HG03175 (cell line): ENCODE results near the gene ZNF346.

Source experiments
- ATAC-seq: cut with Tn5 transposase; IDR thresholded peaks from one replicate; pipeline ENCODE4 v1.9.1; 2021; ENCODE audit warnings: mild to moderate bottlenecking, moderate library complexity; ENCODE audit not compliant: unreplicated experiment

The ZNF346 gene

DNA sequence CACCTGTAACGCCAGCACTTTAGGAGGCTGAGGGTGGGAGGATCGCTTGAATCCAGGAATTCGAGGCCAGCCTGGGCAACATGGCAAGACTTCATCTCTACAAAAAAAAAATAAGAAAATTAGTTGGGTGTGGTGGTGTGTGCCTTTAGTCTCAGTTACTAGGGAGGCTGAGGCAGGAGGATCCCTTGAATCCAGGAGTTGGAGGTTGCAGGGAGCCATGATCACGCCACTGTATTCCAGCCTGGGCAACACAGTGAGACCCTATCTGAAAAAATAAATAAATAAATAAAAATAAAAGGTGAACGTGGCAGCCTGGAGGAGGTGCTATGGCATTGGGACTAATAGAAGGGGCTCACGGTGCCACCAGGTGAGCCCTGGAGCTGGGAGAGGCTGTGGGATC, 71.3 kb downstream of the ZNF346 start:
- ATAC-seq = no peak

DNA sequence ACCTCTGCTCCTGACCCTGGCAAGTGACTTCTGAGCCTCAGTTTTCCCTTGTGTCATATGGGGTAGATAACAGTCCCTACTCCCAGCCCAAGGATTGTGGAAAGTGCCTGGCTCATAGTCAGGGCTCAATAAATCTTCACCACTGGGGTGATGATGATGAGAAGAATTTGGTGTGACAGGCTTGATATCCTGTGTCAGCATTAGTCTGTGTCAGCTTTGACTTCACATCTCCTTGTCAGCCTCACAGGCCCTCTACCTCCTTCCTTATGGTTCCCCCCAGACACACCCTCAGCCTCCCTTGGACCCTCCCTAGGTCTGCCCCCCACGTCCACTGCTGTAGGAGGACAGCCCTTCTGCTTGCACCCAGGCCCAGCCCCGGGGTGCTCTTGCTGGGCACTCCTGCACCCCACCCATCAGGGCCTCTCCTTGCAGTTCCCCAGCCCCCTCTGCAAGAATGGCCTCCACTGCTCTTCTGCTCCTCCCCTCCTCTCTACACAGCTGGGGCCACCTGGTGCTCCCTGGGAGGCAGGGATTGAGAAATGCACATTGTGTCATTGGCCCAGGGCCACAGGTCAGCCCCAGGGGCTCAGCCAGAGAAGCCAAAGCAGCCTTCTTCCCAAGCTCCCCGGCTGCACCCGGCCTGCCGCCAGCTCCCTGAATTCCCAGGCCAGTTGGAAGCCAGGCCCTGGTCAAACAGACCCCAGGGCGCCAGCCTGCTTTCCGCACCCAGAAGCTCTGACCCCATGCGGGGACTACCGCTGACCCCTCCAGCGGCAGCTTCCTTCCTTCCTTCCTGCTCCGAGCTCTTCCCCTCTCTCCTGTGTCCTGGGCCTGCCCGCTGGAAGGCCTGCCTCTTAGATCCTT, 72.0 kb downstream of the ZNF346 start:
- ATAC-seq = no peak

DNA sequence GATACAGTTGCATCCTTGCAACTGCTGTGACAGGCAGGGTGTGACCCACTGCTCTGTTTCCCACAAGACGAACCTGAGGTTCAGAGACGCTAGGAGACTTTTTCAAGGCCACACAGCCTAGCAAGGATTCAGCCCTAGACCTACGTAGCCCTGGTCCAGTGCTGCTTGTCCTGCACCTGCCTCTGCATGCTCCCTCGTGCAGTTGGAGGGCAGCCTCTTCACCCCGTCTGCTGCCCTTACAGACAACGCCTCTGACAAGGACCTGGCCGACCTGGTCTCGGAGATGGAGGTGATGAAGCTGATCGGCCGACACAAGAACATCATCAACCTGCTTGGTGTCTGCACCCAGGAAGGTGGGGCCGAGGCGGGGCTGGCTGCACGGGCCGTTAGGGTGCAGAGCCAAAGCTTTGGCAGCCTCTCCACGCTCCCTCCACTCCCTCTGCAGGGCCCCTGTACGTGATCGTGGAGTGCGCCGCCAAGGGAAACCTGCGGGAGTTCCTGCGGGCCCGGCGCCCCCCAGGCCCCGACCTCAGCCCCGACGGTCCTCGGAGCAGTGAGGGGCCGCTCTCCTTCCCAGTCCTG, 72.7 kb downstream of the ZNF346 start:
- ATAC-seq = no peak

DNA sequence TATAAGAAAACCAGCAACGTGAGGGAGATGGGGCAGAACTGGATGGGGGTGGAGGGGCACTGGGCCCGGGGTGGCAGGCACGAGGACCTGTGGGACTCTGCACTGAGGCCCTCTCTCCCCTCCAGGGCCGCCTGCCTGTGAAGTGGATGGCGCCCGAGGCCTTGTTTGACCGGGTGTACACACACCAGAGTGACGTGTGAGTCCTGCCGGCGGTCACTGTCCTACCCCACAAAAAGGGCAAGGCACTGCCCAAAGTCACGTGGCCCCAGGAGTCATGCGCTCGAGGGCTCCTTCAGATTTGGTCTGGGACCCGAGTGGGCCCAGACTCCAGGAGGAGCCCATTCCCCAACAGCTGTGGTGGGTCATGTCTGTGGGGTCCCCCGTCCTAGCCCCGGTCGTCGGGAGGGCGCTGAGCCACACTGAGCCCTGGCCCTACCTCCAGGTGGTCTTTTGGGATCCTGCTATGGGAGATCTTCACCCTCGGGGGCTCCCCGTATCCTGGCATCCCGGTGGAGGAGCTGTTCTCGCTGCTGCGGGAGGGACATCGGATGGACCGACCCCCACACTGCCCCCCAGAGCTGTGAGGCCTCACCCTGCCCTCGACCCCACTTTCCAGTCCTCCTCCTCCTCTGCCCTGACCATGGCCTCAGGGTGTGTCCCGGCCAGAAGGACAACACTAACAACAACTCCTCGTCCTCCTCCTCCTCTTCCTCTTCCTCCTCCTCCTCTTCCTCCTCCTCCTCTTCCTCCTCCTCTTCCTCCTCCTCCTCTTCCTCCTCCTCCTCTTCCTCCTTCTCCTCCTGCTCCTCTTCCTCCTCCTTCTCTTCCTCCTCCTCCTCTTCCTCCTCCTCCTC, 73.9 kb downstream of the ZNF346 start:
- ATAC-seq = no peak

DNA sequence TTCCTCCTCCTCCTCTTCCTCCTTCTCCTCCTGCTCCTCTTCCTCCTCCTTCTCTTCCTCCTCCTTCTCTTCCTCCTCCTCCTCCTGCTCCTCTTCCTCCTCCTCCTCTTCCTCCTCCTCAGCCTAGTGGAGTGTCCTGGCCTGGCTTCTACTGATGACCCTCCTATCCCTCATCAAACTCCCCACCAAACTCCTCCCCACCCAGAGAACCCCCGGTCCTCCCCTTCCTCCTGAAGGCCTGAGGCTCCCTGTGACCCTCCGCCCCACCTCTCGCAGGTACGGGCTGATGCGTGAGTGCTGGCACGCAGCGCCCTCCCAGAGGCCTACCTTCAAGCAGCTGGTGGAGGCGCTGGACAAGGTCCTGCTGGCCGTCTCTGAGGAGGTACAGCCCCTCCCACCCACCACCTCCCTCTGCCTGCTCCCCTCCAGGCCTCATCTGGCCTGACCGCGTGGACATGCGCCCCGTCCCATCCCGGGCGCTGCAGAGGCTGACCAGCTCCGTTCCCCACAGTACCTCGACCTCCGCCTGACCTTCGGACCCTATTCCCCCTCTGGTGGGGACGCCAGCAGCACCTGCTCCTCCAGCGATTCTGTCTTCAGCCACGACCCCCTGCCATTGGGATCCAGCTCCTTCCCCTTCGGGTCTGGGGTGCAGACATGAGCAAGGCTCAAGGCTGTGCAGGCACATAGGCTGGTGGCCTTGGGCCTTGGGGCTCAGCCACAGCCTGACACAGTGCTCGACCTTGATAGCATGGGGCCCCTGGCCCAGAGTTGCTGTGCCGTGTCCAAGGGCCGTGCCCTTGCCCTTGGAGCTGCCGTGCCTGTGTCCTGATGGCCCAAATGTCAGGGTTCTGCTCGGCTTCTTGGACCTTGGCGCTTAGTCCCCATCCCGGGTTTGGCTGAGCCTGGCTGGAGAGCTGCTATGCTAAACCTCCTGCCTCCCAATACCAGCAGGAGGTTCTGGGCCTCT, 74.8 kb downstream of the ZNF346 start:
- ATAC-seq = no peak

DNA sequence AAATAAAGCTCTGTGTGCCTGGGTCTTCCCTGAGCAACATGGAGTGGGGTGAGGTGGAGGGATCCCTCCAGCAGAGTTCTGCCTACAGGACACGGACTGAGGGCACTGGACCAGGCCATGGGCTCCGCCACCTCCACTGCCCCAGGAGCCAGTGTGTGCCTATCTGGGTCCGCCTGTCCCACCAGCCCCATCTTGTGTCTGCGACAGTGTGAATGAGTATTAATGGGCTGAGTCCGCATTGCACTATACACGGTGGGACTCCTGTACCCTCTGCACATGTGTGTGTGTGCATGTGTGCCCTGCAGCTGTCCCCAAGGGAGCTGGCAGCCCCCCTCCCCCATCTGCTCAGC, 75.6 kb downstream of the ZNF346 start:
- no peak for ATAC-seq

DNA sequence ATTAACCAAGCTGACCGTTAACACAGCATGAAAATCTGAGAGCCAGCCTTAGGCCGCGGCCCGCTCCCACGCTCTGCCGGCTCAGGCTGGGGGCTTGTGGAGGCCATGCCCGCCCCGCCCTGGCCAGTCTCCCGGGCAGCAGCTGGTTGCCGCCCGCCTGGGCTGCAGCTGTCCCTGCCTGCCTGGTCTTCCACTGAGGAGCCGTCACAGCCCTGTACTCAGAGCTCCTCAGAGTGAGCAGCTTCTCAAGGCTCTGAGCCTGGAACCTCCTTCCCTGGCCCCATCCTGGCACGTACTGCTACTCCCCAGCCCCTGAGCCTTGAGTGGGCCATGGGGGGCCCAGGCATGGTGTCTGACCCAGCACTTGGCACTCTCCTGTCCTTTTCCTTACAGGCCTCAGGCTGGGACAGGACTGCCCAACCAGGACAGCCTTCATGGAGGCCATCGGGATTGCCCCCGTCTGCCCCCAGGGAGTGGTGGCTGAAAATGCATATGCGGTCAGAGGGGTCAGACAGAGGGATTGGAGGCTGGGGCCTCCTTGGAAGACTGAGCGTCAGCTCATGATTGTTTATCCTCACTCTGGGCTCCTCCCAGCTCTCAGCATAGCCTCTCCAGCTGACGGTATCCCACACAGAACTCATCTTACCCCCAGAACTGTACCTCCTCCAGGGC, 76.1 kb downstream of the ZNF346 start:
- ATAC-seq = no peak

DNA sequence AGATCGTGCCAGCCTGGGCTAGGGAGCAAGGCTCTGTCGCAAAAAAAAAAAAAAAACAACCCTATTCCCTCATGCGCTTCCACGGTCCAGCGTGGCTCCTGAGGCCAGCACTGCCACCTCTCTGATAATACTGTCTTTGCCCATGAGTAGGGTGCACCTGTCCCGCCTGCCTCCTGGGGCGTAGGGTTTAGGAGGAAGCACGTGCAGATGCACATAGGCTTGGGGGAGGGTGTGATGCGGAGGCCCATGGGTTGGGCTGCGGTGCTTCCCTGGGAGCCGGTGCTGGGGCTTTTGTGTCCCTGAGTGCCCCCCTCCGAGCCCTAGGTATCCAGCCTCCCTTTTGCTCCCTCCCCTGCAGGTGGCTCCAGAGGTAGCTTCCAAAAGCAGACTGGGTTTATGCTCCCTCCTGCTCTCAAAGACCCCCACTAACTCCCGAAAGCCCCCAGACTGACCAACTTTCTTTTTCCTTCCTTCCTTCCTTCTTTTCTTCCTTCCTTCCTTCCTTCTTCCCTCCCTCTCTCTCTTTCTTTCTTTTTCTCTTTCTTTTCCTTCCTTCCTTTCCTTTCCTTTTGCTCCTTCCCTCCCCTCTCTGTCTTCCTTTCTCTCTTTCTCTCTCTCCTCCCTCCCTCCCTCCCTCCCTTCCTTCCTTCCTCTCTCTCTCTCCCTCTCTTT, 77.1 kb downstream of the ZNF346 start:
- no peak for ATAC-seq

DNA sequence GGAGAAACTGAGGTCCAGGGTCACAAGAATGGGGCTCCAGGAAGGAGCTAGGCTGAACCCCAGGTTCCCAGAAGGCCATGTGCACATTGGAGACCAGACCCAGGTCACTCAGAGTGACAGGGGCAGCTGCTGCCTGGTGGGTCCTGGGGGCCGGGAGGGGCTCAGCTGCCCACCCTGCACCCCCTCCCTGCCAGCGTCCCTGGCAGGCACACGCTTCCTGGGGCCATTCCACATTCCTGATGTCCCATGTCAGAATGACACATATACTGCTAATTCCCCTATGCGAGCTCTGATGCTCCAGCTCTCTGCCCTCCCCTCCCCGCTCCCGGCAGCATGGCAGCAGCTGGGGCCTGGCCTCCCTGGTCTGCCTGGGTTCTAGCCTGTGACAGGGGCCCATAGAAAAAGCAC, 78.2 kb downstream of the ZNF346 start:
- ATAC-seq = no peak

DNA sequence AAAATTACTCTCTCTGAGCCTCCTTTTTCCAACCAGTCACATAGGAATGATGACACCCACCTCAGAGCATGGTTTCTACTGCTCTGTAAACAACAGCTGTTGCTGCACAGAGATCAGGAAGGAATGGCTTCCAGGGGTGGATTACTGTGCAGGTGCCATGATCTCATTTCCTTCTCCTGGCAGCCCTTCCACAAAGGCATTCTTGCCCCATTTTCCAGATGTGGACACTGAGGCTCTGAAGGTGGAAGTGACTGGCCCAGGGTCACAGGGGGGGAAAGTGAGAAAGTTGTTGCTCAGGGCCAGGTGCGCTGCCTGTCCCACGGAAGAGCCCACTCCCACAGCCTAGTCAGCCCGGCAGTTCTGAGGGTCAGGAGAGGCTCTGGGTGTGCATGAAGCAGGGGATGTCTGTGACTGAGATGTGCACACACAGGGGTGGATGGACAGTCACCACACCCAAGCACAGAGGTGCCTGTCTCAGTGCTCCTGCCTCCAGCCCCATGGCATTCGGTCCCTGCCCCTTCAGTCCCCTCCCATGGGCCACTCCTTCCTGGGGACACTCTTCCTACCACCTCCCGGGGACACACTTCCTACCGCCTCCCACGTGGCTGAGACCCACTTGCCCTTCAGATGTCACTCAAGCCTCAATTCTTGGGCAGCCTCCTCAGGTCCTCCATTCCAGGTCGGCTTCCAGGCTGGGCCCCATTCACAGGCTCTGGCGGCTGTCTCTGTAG, 81.2 kb downstream of the ZNF346 start:
- ATAC-seq = no peak

DNA sequence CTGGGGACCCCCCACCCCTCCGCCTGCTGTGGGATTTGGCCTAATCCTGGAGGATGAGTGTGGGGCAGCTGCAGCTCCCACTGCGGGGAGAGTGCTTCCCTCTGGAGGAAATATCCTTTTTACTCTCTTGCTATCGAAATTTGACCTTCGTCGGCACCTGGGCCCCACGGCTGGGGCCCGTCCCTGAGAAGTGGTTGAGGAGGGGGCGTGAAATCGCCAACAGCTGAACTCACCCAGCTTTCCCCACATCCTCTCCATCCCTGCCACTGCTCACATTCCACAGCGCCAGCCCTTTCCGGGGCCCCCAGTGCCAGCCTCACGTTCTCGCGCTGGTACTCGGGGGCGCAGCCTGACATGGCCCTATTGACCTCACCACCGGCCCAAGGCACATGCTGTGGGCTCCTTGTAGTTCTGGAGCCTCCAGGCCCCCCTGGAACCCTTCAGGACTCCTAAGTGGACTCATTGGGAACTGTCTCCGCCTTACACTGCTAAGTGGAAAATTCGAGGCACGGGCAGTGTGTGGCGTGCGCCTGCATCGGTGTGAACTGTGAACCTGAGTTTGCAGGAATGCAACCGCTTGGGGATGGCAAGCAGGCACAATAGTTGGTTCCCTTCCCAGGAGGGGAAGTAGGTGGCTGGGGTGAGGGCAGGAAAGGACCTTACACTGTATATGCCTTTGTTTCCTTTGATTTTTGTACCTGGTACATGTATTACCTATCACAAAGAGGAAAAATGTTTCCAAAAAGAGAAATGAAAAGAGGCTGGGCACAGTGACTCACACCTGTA, 83.4 kb downstream of the ZNF346 start:
- ATAC-seq = no peak

DNA sequence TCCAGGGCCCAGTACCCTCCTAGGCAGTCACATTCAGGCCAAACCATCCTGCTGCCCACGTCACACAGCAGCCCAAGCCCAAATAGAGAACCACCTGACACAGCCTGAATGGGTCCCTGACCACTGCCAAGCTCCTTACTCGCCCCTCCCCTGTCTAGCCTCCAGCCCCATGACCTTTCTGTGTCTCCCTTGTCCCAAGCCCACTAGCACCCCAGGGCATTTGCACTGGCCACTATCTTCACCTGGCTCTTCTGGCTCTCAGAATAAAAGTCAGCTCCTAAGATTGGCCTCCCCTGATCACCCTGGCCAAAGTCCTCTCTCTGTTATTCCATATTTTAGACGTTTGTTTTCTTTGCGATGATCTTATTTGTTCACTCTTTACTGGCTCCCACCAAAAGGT, 84.7 kb downstream of the ZNF346 start:
- ATAC-seq = no peak

DNA sequence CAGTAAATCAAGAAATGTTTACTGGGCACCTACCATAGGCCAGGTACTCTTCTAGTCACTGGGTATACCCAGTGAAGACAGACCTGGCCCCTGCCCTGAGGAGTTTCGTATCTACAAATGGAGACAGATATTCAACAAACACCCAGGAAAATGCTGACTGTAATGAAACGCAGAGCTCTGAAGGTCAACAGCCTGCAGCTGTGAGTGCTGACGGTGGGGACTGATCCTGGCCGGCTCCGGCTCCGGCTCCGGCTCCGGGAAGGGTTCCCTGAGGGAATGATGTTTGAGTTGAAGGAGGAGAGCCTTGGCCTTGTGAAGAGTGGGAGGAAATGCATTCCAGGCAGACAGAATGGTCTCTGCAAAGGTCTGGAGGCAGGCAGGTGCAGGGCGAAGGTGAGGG, 87.3 kb downstream of the ZNF346 start:
- no peak for ATAC-seq

DNA sequence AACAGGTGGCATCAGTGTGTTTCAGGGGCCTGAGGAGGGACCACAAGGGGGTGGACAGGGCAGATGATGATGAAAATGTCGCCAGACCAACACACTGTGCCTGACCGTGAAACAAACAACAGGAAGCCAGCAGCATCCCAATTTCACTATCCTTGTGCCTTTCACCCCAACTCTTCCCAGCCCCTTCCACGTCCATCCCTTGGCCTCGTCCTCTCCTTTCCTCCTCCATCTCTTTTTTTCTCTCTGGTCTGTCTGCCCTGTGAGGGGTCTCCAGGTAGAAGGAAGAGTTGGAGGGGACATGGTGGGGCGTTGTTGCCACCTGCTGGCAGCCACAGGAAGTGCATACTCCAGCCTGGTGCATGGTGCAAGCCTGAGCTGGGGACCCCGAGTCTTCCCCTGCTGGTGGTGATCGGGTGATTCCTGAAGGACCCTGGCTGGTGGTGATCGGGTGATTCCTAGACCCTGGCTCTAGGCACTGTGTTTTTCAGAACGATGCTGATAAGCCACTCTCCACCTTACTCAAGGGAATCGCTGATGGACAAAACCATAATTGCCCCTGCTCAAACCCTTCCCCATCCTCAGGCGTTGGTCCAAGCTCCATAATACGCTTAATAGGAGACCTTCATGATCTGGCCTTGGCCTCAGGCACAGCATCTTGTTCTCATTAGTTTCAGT, 89.4 kb downstream of the ZNF346 start:
- ATAC-seq = no peak

DNA sequence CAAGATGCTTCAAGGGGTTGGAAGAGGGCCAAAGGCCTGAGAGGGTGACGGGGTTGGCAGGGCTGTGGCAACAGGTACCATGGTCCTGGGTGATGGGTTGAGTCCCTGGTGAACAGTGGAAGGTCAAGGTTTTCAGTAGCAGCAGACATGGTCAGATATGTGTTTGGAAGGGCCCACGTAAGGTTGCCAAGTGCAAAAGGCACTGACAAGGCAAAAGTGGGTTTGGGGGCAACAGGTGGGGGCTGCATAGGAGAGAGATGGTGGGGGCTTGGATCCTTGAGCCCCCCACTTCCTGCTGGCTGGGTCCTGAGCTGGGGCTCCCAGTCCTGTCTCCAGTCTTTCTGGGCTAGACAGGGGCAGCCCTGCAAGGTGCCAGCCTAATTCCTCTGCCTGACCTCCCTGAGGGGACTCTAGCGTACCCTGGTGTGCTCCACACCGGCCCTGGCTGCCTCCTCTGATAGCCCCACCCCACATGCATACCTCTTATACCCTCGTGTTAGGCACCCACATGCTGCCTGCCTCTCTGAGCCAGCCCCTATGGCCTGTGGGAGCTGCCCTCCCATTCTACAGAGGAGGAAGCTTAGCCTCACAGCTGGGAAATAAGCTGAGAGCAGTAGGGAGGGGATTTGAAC, 90.2 kb downstream of the ZNF346 start:
- ATAC-seq = no peak

DNA sequence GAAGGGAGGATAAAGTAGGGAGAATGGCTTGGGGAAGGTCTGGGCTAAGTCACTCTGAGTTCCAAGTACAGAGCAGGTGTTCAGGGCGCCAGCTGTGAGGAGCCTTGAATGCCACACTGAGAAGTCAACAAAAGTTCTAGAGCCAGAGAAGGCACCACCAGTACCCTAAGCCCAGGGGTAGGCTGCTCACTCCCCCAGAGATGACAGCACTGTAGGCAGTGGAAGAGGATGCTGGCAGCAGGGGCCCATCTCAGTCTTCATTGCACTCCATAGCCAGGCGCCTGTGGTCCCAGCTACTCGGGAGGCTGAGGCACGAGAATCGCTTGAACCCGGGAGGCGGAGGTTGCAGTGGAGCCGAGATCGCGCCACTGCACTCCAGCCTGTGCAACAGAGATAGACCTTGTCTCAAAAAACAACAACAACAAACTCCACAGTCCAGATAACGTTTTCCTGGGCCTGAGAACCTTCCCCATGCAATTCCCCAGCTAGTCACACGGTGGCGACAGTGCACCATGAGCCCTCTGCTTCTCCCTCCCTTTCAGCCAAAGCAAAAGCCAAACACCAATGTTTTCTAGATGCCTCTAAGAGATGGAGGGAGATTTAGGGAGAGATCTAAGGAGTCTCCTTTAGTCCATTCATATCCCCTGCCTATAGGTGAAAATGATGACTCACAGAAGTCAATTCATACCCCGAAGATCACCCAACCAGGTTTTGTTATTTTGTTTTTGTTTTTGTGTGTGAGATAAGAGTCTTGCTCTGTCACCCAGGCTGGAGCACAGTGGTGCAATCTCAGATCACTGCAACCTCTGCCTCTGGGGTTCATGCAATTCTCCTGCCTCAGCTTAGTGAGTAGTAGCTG, 91.3 kb downstream of the ZNF346 start:
- ATAC-seq = peak; percentile 53
